GM23338 (cell line): ENCODE results near the gene AFTPH. TPM values are rescaled to one million over a fixed set of nuclear protein-coding genes. Genes with fewer than 3 reads are reported as not detected.

Experiments used
- ATAC-seq: fragments of 200-7000 bp; cut with Tn5 transposase; 3 replicates; pipeline ENCODE4 v1.9.1; 2020
- DNase-seq: peaks from one replicate; pipeline ENCODE4 v3.0.0-alpha.2; 2015; ENCODE audit warnings: low spot score
- H2AFZ ChIP-seq: fragments of 200-600 bp; sonication (generic); 2 replicates; pipeline ENCODE4 v1.8.0; 2016; ENCODE audit warnings: antibody characterized with exemption, mild to moderate bottlenecking, moderate library complexity
- H3F3A ChIP-seq: fragments of 200-600 bp; sonication (generic); replicated peaks from 2 replicates; pipeline ENCODE4 v1.8.0; 2017; ENCODE audit warnings: antibody characterized with exemption, mixed run types, low read depth
- H3K27ac ChIP-seq: fragments of 200-600 bp; sonication (generic); 2 replicates; pipeline ENCODE4 v1.6.1; 2016; ENCODE audit warnings: low read depth
- H3K27me3 ChIP-seq: fragments of 200-600 bp; sonication (generic); 2 replicates; pipeline ENCODE4 v1.8.0; 2016; ENCODE audit warnings: mild to moderate bottlenecking, mixed run types, moderate library complexity; ENCODE audit not compliant: insufficient read depth
- H3K36me3 ChIP-seq: fragments of 200-600 bp; sonication (generic); 2 replicates; pipeline ENCODE4 v1.8.0; 2016; ENCODE audit warnings: mild to moderate bottlenecking; ENCODE audit not compliant: insufficient read depth
- H3K4me1 ChIP-seq: fragments of 200-600 bp; sonication (generic); 2 replicates; pipeline ENCODE4 v1.8.0; 2016; ENCODE audit warnings: mild to moderate bottlenecking, moderate library complexity; ENCODE audit not compliant: insufficient read depth
- H3K4me2 ChIP-seq: fragments of 200-600 bp; sonication (generic); 2 replicates; pipeline ENCODE4 v1.7.1; 2017; ENCODE audit warnings: mixed run types
- H3K4me3 ChIP-seq: fragments of 200-600 bp; sonication (generic); 2 replicates; pipeline ENCODE4 v1.6.1; 2016; ENCODE audit warnings: mixed run types
- H3K79me2 ChIP-seq: fragments of 200-600 bp; sonication (generic); replicated peaks from 2 replicates; pipeline ENCODE4 v1.8.0; 2017; ENCODE audit warnings: mild to moderate bottlenecking; ENCODE audit not compliant: insufficient read depth
- H3K9me2 ChIP-seq: fragments of 200-600 bp; sonication (generic); 2 replicates; pipeline ENCODE4 v1.8.0; 2017; ENCODE audit not compliant: insufficient read depth
- H4K20me1 ChIP-seq: fragments of 200-600 bp; sonication (generic); replicated peaks from 2 replicates; pipeline ENCODE4 v1.8.0; 2017; ENCODE audit warnings: mild to moderate bottlenecking; ENCODE audit not compliant: insufficient read depth
- H3K27ac Mint-ChIP-seq: 2 replicates; pipeline ENCODE4 v1.8.0; 2020; ENCODE audit warnings: inconsistent platforms, mild to moderate bottlenecking, moderate library complexity, mixed read lengths
- H3K27me3 Mint-ChIP-seq: 3 replicates; pipeline ENCODE4 v1.8.0; 2022; ENCODE audit warnings: low read depth, mild to moderate bottlenecking, moderate library complexity, mixed read lengths, inconsistent platforms; ENCODE audit not compliant: insufficient read depth, poor library complexity
- H3K36me3 Mint-ChIP-seq: 3 replicates; pipeline ENCODE4 v1.8.0; 2021; ENCODE audit warnings: low read depth, mild to moderate bottlenecking, inconsistent platforms, moderate library complexity, mixed read lengths
- H3K4me1 Mint-ChIP-seq: 3 replicates; pipeline ENCODE4 v1.8.0; 2020; ENCODE audit warnings: mild to moderate bottlenecking, inconsistent platforms, mixed read lengths
- H3K4me3 Mint-ChIP-seq: 3 replicates; pipeline ENCODE4 v1.8.0; 2021; ENCODE audit warnings: moderate library complexity, mild to moderate bottlenecking, inconsistent platforms, mixed read lengths
- H3K9me3 Mint-ChIP-seq: 3 replicates; pipeline ENCODE4 v1.8.0; 2020; ENCODE audit warnings: moderate library complexity, mild to moderate bottlenecking, inconsistent platforms, mixed read lengths
- CREB1 ChIP-seq: fragments of 250-450 bp; sonication (Bioruptor Pico); IDR thresholded peaks from 2 replicates; pipeline ENCODE4 v1.5.0; 2020; ENCODE audit warnings: low read depth, mild to moderate bottlenecking, moderate library complexity
- EZH2 ChIP-seq: fragments of 200-600 bp; sonication (generic); IDR thresholded peaks from one replicate; pipeline ENCODE4 v1.8.0; 2017; ENCODE audit warnings: antibody characterized with exemption, mild to moderate bottlenecking, low read depth; ENCODE audit not compliant: unreplicated experiment
- EZH2phosphoT487 ChIP-seq: fragments of 200-600 bp; sonication (generic); IDR thresholded peaks from one replicate; pipeline ENCODE4 v1.8.1; 2018; ENCODE audit warnings: antibody characterized with exemption; ENCODE audit not compliant: unreplicated experiment
- JUNB ChIP-seq: IDR thresholded peaks from one replicate; pipeline ENCODE4 v1.6.1; 2016; ENCODE audit warnings: antibody characterized with exemption; ENCODE audit not compliant: unreplicated experiment
- NANOG ChIP-seq: IDR thresholded peaks from 2 replicates; pipeline ENCODE4 v1.6.1; 2016; ENCODE audit warnings: antibody characterized with exemption, borderline replicate concordance
- POLR2AphosphoS5 ChIP-seq: IDR thresholded peaks from 2 replicates; pipeline ENCODE4 v1.6.1; 2016; ENCODE audit warnings: antibody characterized with exemption, low read depth
- STAT1 ChIP-seq: IDR thresholded peaks from one replicate; pipeline ENCODE4 v1.6.1; 2016; ENCODE audit warnings: antibody characterized with exemption; ENCODE audit not compliant: unreplicated experiment
- ZNF114 ChIP-seq: fragments of 250-450 bp; sonication (Bioruptor Pico); IDR thresholded peaks from 2 replicates; pipeline ENCODE4 v1.5.0; 2020; ENCODE audit warnings: mild to moderate bottlenecking, moderate library complexity
- ZNF331 ChIP-seq: fragments of 250-450 bp; sonication (Bioruptor Pico); IDR thresholded peaks from 2 replicates; pipeline ENCODE4 v1.5.0; 2020; ENCODE audit warnings: low read depth, mild to moderate bottlenecking, moderate library complexity
- polyA plus RNA-seq: library from polyadenylated mRNA; unstranded; fragments of >200 nt; fragmentation: Nextera tagmentation; extraction: Ambion mirVana; gene quantifications from 2 replicates; pipeline ENCODE4 v1.2.1, GENCODE V29; 2016
- total RNA-seq: library from RNA; depleted of rRNA; stranded (reverse); fragments of >200 nt; shearing (Covaris generic); gene quantifications from 2 replicates; pipeline ENCODE4 v1.2.3, GENCODE V29; 2014
- TF ChIP-seq, protein P1 (sequence below): fragments of 250-450 bp; sonication (Bioruptor Pico); IDR thresholded peaks from 2 replicates; pipeline ENCODE4 v1.5.0; 2020; ENCODE audit warnings: mild to moderate bottlenecking, moderate library complexity
- TF ChIP-seq, protein P2 (sequence below), 2 experiments: fragments of 200-600 bp in 1 of 2; sonication (generic) in 1 of 2; conservative IDR thresholded peaks; 2 replicates each; pipeline versions ENCODE4 v1.5.1 to v1.6.1; 2016 to 2017; ENCODE audit warnings: antibody characterized with exemption in 2 of 2, low read depth in 2 of 2, mild to moderate bottlenecking in 2 of 2, moderate library complexity in 1 of 2
- TF ChIP-seq, protein P3 (sequence below): IDR thresholded peaks from 2 replicates; pipeline ENCODE4 v1.6.1; 2016; ENCODE audit warnings: antibody characterized with exemption
- TF ChIP-seq, protein P4 (sequence below): IDR thresholded peaks from one replicate; pipeline ENCODE4 v1.6.1; 2018; ENCODE audit warnings: antibody characterized with exemption; ENCODE audit not compliant: unreplicated experiment

Gene AFTPH
- total and polyA plus RNA-seq, 2 experiments from 2014 or later = 14.9 to 20.6 TPM

DNA sequence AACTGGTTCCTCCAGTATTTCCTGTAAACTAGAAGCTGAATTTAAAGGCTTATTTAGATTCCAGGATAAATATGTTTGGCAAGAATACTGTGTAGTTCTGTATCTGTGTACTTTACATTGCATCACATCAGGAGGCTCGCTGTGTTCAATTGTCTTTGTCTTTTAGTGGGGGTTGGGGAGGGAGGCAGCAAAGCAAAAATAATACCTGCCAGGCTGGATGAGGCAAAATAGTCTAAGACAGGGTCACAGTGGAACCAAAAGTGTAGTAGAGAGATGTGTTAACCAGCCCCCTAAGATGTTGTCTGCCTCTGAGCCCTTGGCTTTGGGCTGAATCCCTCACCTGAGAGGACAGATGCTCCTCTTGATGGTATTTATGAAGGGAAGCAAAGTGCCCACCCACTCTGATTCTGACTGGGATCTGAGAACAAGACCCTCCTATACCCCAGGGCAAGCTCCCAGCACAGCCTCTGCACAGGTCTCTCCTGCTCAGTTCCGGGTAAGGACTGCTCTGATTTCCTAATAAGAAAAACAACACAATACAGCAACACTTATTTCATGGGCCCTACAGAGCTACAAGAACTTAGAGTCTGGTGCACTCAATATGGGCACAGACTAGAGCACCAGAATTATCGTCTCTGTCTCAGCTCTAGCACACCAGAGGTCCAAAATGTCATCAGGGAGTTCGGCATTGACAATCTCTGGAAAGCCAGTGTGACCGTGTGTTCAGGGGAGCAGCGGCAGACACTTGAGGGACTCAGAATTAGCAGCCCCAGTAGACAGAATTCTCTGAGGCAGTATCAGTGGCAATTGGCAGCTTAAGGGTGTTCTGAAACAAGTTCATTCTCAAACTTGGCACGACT lies 7.2 kb upstream of the AFTPH start:
- Histone ChIP-seq H3K27me3 (no peaks in the 10 kb centered on the region), H4K20me1 (no peaks in the 10 kb centered on the region), H3K9me2 (no peaks in the 10 kb centered on the region), H3K27ac (no peak overlapping the region), H3K4me3 (no peak overlapping the region), H3K79me2 (no peaks in the 10 kb centered on the region), H3K36me3 (no peaks in the 10 kb centered on the region), H3F3A (no peaks in the 10 kb centered on the region), H3K4me1 (no peaks in the 10 kb centered on the region), H3K4me2 (no peak overlapping the region), H2AFZ (peak overlapping the region; percentile 66)
- ATAC-seq (no peak), DNase-seq (no peak)
- H3K36me3 Mint-ChIP-seq = peaks cover 6% of the 10 kb centered on the region; the same call in 2 of the 3 replicates
- TF ChIP-seq, protein P1, sequence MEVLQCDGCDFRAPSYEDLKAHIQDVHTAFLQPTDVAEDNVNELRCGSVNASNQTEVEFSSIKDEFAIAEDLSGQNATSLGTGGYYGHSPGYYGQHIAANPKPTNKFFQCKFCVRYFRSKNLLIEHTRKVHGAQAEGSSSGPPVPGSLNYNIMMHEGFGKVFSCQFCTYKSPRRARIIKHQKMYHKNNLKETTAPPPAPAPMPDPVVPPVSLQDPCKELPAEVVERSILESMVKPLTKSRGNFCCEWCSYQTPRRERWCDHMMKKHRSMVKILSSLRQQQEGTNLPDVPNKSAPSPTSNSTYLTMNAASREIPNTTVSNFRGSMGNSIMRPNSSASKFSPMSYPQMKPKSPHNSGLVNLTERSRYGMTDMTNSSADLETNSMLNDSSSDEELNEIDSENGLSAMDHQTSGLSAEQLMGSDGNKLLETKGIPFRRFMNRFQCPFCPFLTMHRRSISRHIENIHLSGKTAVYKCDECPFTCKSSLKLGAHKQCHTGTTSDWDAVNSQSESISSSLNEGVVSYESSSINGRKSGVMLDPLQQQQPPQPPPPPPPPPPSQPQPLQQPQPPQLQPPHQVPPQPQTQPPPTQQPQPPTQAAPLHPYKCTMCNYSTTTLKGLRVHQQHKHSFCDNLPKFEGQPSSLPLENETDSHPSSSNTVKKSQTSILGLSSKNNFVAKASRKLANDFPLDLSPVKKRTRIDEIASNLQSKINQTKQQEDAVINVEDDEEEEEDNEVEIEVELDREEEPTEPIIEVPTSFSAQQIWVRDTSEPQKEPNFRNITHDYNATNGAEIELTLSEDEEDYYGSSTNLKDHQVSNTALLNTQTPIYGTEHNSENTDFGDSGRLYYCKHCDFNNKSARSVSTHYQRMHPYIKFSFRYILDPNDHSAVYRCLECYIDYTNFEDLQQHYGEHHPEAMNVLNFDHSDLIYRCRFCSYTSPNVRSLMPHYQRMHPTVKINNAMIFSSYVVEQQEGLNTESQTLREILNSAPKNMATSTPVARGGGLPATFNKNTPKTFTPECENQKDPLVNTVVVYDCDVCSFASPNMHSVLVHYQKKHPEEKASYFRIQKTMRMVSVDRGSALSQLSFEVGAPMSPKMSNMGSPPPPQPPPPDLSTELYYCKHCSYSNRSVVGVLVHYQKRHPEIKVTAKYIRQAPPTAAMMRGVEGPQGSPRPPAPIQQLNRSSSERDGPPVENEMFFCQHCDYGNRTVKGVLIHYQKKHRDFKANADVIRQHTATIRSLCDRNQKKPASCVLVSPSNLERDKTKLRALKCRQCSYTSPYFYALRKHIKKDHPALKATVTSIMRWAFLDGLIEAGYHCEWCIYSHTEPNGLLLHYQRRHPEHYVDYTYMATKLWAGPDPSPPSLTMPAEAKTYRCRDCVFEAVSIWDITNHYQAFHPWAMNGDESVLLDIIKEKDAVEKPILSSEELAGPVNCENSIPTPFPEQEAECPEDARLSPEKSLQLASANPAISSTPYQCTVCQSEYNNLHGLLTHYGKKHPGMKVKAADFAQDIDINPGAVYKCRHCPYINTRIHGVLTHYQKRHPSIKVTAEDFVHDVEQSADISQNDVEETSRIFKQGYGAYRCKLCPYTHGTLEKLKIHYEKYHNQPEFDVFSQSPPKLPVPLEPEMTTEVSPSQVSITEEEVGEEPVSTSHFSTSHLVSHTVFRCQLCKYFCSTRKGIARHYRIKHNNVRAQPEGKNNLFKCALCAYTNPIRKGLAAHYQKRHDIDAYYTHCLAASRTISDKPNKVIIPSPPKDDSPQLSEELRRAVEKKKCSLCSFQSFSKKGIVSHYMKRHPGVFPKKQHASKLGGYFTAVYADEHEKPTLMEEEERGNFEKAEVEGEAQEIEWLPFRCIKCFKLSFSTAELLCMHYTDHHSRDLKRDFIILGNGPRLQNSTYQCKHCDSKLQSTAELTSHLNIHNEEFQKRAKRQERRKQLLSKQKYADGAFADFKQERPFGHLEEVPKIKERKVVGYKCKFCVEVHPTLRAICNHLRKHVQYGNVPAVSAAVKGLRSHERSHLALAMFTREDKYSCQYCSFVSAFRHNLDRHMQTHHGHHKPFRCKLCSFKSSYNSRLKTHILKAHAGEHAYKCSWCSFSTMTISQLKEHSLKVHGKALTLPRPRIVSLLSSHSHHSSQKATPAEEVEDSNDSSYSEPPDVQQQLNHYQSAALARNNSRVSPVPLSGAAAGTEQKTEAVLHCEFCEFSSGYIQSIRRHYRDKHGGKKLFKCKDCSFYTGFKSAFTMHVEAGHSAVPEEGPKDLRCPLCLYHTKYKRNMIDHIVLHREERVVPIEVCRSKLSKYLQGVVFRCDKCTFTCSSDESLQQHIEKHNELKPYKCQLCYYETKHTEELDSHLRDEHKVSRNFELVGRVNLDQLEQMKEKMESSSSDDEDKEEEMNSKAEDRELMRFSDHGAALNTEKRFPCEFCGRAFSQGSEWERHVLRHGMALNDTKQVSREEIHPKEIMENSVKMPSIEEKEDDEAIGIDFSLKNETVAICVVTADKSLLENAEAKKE = no peak
- TF ChIP-seq, protein P2, sequence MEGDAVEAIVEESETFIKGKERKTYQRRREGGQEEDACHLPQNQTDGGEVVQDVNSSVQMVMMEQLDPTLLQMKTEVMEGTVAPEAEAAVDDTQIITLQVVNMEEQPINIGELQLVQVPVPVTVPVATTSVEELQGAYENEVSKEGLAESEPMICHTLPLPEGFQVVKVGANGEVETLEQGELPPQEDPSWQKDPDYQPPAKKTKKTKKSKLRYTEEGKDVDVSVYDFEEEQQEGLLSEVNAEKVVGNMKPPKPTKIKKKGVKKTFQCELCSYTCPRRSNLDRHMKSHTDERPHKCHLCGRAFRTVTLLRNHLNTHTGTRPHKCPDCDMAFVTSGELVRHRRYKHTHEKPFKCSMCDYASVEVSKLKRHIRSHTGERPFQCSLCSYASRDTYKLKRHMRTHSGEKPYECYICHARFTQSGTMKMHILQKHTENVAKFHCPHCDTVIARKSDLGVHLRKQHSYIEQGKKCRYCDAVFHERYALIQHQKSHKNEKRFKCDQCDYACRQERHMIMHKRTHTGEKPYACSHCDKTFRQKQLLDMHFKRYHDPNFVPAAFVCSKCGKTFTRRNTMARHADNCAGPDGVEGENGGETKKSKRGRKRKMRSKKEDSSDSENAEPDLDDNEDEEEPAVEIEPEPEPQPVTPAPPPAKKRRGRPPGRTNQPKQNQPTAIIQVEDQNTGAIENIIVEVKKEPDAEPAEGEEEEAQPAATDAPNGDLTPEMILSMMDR (conservative IDR thresholded peaks at IDR 0.05; ENCODE audit: low read depth in 2 of 2) = no peak
- TF ChIP-seq, protein P3, sequence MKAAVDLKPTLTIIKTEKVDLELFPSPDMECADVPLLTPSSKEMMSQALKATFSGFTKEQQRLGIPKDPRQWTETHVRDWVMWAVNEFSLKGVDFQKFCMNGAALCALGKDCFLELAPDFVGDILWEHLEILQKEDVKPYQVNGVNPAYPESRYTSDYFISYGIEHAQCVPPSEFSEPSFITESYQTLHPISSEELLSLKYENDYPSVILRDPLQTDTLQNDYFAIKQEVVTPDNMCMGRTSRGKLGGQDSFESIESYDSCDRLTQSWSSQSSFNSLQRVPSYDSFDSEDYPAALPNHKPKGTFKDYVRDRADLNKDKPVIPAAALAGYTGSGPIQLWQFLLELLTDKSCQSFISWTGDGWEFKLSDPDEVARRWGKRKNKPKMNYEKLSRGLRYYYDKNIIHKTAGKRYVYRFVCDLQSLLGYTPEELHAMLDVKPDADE = no peak
- TF ChIP-seq ZNF331 (CRISPR knock-in tag) = no peak
- no peak for TF ChIP-seq NANOG
- TF ChIP-seq STAT1 = no peak
- TF ChIP-seq, protein P4, sequence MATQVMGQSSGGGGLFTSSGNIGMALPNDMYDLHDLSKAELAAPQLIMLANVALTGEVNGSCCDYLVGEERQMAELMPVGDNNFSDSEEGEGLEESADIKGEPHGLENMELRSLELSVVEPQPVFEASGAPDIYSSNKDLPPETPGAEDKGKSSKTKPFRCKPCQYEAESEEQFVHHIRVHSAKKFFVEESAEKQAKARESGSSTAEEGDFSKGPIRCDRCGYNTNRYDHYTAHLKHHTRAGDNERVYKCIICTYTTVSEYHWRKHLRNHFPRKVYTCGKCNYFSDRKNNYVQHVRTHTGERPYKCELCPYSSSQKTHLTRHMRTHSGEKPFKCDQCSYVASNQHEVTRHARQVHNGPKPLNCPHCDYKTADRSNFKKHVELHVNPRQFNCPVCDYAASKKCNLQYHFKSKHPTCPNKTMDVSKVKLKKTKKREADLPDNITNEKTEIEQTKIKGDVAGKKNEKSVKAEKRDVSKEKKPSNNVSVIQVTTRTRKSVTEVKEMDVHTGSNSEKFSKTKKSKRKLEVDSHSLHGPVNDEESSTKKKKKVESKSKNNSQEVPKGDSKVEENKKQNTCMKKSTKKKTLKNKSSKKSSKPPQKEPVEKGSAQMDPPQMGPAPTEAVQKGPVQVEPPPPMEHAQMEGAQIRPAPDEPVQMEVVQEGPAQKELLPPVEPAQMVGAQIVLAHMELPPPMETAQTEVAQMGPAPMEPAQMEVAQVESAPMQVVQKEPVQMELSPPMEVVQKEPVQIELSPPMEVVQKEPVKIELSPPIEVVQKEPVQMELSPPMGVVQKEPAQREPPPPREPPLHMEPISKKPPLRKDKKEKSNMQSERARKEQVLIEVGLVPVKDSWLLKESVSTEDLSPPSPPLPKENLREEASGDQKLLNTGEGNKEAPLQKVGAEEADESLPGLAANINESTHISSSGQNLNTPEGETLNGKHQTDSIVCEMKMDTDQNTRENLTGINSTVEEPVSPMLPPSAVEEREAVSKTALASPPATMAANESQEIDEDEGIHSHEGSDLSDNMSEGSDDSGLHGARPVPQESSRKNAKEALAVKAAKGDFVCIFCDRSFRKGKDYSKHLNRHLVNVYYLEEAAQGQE = no peak
- no peak for TF ChIP-seq POLR2AphosphoS5
- TF ChIP-seq CREB1 (CRISPR knock-in tag) = no peak
- no peak for TF ChIP-seq EZH2phosphoT487
- no peak for TF ChIP-seq JUNB
- no peak for TF ChIP-seq EZH2
- no peak for TF ChIP-seq ZNF114 (CRISPR knock-in tag)
- H3K9me3 Mint-ChIP-seq = peaks cover 9% of the 10 kb centered on the region
- no peak overlapping the region for H3K27ac Mint-ChIP-seq
- no peaks in the 10 kb centered on the region for H3K4me1 Mint-ChIP-seq
- H3K4me3 Mint-ChIP-seq = no peak overlapping the region
- no peaks in the 10 kb centered on the region for H3K27me3 Mint-ChIP-seq
